Stimulated activated CD4-positive, alpha-beta T cell treated with anti-CD3 and anti-CD28 coated beads, Interleukin-4, amount 100 ng/mL, for 24 hours (primary cell): Measurements from ENCODE around the gene NOS3.
A peak's percentile ranks its signal among the peaks of the same experiment; 100 is the strongest.
"Not testable (repeated sequence)": the region's sequence is repeated elsewhere in the genome, so short reads cannot be mapped to it uniquely, and the experiment has no call there.

Source experiments
- DNase-seq: peaks from one replicate; pipeline ENCODE4 v3.0.0-alpha.2; 2020

NOS3 gene

GRCh38 chr7:151040616-151041375 lies 50.0 kb downstream of the NOS3 start:
- DNase-seq, result no peak

- DNase-seq, result not testable (repeated sequence)
These were observed 52.6 kb downstream of the NOS3 start for GRCh38 chr7:151043449-151043848.

GRCh38 chr7:151043959-151044358 lies 53.1 kb downstream of the NOS3 start:
- DNase-seq, result no peak

- DNase-seq, result no peak
These were observed 54.4 kb downstream of the NOS3 start for GRCh38 chr7:151045262-151045661.

- no peak for DNase-seq
These were observed 55.1 kb downstream of the NOS3 start for GRCh38 chr7:151045967-151046366.

- DNase-seq, result no peak
These were observed 56.1 kb downstream of the NOS3 start for GRCh38 chr7:151046603-151047573.

GRCh38 chr7:151047976-151048815 lies 57.4 kb downstream of the NOS3 start, which contains the start of gene ASIC3:
Gene ASIC3, plus strand, starts transcription at chr7:151048531. Its CDS starts 355 bp downstream, at chr7:151048886.
- no peak for DNase-seq

GRCh38 chr7:151048911-151049463 lies 58.2 kb downstream of the NOS3 start:
- DNase-seq, result no peak

GRCh38 chr7:151051108-151051507 lies 60.3 kb downstream of the NOS3 start:
- DNase-seq, result peak; percentile 65

GRCh38 chr7:151053096-151053495 lies 62.3 kb downstream of the NOS3 start:
- no peak for DNase-seq

GRCh38 chr7:151053751-151054150 lies 62.9 kb downstream of the NOS3 start:
- no peak for DNase-seq

- no peak for DNase-seq
These were observed 65.5 kb downstream of the NOS3 start for GRCh38 chr7:151056283-151056665.

GRCh38 chr7:151056666-151057505 lies 66.1 kb downstream of the NOS3 start:
- DNase-seq, result no peak

GRCh38 chr7:151057506-151057988 lies 66.7 kb downstream of the NOS3 start, which contains the start of gene CDK5:
Gene CDK5, minus strand, starts transcription at chr7:151057897. Its CDS starts 49 bp downstream, at chr7:151057848.
- no peak for DNase-seq

- peak; percentile 98 for DNase-seq
These were observed 67.4 kb downstream of the NOS3 start for GRCh38 chr7:151057989-151058780.

GRCh38 chr7:151058781-151059366 lies 68.1 kb downstream of the NOS3 start:
- peak; percentile 17 for DNase-seq

GRCh38 chr7:151059367-151060112 lies 68.7 kb downstream of the NOS3 start, which contains the start of gene SLC4A2:
Gene SLC4A2, plus strand, starts transcription at chr7:151059589. Its CDS starts 2,399 bp downstream, at chr7:151061988.
- DNase-seq, result peak; percentile 65

GRCh38 chr7:151060113-151060415 lies 69.2 kb downstream of the NOS3 start:
- no peak for DNase-seq
